ENCODE data around the gene EXOC2. TPM values are rescaled to one million over a fixed set of nuclear protein-coding genes. Genes with fewer than 3 reads are reported as not detected.
A peak's percentile ranks its signal among the peaks of the same experiment; 100 is the strongest.
"Not testable (repeated sequence)": the region's sequence is repeated elsewhere in the genome, so short reads cannot be mapped to it uniquely, and the experiment has no call there.

EXOC2 gene
- polyA plus RNA-seq, 4 donors: 21.7 to 23.0 (median 22.5) TPM

DNA sequence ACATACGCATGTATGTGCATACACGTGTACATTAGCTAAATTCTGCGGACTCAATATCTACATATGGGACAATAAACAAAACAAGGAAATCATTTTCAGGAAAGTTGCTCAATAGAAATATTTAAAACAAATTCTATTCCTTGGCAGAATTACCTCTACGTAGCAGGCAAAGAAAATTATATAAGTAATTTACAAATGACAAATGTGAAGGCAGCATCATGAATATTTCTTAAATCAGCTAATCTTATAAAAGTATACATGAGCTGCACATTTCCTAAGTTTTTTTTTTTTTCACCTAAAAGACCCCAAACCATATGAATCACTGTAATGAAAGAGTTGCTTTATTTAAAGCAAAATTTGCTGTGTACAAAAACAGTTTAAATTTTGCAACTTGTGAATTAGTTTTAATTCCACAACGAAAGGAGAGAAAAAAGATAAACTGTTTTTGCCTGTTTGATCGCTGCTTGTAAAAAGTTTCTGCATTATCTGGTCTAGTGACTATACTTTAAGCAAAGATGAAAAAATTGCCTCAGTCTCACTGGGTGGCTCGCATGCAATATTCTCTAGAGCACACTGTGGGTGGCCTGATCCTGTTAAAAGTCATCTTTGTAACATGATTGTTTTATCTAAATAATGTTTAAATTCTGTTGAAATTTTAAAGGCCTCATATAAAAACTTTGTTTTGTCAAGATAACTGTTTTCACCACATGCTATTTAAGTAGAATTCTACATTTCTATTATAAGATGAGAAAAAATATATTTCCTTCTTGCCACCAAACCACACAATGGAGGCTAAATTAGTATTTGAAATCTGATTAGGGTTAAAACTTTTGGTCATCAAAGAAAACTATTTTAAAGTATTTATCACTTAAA lies 93.1 kb downstream of the EXOC2 start:
- no peak for DNase-seq (ENCODE audit: low read depth in 4 of 4, low spot score in 2 of 4)

DNA sequence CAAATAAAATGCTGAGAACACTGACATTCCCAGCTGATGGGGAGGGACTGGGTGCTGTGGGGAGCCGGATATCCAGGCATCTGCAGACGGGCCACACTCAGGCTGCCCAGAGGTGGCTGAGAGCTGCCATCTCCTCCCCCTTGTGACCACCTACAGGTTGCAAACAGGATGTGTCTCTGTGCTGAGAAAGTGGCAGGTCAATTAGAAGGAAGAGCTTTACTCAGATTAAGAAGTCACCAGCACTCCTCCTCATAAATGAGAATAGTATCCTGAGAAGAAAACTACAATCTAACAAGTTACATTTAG lies 99.1 kb downstream of the EXOC2 start:
- DNase-seq (ENCODE audit: low read depth in 4 of 4, low spot score in 2 of 4): no peak

DNA sequence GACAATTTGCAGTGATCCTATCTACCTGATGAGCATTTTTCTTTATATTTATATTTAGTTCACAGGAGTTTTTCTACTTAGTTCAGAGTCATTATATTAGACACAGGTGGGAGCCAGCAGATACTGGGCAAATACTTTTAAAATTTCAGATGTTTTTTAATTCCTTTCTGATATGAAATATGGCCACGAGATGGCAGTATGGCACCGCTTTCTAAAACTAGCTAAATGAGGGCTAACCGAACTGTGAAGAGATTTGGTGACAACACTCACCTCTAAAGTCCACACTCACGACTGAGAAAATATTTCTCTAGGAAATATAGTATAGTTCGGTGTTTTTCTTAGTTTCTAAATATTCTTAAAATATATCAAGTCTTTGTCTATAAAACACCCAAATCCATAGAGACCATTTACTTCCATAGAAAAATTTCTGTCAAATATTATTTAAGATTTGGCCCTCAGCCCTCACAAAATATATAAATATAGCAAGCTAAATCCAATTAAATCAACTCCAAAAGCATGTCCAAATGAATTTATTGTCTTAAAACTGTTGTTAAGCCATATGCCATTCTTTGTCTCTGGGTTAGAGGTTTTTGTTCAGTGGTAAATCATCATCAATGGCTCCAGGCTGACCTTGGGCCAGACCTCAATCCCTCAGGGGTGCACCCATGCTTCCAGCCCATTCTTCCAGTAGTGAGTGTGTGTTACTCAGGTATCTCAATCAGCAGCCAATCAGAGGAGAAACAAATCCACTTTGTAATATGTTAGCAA lies 99.6 kb downstream of the EXOC2 start:
- DNase-seq (ENCODE audit: low read depth in 4 of 4, low spot score in 2 of 4): peak in 3 of 4 donors; percentile 29 to 50 (median 30)

DNA sequence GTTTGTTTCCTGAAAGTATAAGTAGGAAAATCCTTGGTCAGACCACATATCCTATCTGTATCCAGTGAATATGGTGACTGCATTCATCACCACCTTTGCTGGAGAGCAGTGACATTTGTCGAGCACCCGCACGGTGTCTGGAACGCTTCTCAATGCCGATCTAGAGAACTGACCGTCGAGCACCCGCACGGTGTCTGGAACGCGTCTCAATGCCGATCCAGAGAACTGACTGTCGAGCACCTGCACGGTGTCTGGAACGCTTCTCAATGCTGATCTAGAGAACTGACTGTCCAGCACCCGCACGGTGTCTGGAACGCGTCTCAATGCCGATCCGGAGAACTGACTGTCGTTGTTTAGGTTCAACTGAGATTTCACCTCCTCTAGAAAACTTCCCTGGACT lies 103.8 kb downstream of the EXOC2 start:
- no peak for DNase-seq (ENCODE audit: low read depth in 4 of 4, low spot score in 2 of 4)

DNA sequence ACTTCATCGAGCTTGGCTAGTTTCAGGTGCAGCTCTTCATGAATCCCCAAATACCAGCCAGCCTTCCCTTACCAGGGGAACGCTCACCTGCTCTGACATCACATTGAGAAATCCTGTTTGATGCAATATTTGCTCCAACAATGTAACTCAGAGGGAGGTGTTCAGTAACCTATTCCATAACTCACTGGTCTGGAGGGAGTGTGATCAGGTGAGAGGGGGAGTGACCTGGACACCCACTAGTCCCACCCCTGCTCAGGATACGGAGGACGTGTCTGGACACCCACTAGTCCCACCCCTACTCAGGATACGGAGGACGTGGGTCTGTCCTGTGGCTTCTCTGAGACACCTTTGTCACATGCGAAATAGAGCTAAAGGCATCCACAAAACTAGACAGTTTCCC lies 106.4 kb downstream of the EXOC2 start:
- DNase-seq (ENCODE audit: low read depth in 4 of 4, low spot score in 2 of 4): no peak

DNA sequence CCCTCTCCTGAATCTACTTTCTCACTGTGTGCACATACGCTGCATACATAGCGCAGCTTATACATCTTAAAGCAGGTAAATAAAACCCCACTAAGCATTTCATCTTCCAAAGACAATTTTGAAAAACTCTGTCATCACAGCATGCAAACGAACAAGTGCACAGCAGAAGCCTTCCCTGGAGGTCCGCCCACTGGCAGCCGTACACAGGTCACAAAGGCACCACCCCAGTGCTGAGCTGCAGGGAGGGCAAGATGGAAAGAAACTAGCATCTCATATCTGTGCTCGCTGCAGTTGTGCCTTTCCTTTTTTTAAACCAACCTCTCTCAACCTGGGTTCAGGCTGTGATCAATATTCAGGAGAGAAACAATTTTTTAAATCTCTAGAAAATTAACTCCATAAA lies 109.3 kb downstream of the EXOC2 start:
- no peak for DNase-seq (ENCODE audit: low read depth in 4 of 4, low spot score in 2 of 4)

DNA sequence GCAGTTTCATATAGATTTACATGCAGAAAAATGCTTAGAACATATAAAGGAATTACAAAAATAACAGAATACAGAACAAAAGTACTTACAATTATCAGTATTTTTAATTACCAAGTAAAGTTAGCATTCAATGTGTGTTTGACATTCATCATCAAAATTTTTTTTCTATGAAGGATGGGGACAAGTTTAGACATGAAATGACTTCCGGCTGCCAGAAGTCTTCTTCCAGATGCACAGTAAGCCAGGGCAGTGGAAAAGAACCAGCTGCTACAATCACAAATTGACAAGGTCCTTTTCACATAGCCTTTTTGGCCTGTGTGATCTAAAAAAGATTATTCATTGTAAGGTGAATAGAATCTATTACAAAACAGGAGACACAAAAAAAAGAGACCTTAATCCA lies 109.8 kb downstream of the EXOC2 start:
- DNase-seq (ENCODE audit: low read depth in 4 of 4, low spot score in 2 of 4): no peak

DNA sequence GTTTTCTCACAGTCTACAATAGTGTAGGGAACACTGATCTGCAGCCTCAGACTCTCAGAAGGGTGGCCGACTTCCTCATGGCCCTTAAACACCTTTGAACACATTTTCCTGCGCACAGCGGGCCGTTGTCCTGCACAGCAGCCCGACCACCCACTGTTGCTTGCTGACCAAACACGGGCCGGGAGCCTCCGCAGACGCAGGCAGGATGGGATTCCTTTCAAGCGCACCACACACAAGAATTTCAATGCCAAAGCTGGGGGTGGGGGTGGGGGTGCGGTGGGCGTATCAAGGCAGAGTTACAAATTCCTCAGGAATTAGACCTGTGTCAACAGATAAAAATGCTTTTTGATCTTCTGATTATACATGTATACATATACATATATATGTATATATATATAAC lies 110.6 kb downstream of the EXOC2 start:
- no peak for DNase-seq (ENCODE audit: low read depth in 4 of 4, low spot score in 2 of 4)

DNA sequence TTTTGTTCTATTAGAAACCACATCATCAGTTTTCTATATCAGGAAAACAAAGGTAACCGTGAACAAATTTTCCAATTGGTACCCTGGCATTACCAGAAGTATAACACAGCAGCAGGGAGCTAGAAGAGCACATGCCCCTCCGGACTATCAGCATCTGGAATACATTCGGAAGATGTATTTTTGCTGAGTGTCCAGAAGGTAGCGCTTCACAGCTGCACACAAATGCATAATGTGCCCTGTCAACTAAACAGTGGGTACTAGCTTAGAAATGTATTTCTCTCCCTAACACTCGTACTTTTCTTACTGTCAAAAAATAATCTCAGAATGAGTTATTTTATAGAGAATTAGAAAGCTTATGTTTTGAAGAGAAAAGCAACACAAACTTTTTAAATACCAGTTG lies 113.6 kb downstream of the EXOC2 start:
- no peak for DNase-seq (ENCODE audit: low read depth in 4 of 4, low spot score in 2 of 4)

DNA sequence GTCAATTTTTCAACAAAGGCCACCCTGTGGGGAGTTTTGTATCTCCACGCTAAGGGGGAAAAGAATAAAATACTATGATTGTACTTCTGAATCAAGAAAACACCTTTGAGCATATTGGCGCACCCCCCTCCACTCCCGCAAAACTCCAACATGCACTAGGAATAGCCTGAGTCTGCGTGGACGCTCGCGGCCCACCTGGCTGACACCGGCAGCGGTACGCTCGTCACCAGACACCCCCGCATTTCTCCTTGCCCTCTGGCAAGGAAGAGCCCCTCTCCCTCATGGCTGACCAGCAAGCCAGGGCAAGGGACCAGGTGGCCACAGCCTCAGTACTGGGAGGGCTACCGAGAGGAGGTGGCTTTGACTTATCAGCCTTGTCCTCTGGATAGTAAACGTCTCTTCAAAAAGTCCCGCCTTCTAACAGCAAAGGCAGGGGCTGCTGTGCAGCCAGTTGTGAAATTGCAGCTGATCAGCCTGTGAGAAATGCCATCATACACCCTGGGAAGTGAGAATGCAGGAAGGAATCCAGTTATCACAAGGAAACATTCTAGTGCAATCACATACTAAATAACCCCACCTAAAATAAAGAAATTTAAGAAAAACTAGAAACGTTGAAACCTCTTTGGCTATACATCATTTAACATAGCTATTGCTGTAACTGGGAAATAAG lies 120.2 kb downstream of the EXOC2 start:
- no peak for DNase-seq (ENCODE audit: low read depth in 4 of 4, low spot score in 2 of 4)

DNA sequence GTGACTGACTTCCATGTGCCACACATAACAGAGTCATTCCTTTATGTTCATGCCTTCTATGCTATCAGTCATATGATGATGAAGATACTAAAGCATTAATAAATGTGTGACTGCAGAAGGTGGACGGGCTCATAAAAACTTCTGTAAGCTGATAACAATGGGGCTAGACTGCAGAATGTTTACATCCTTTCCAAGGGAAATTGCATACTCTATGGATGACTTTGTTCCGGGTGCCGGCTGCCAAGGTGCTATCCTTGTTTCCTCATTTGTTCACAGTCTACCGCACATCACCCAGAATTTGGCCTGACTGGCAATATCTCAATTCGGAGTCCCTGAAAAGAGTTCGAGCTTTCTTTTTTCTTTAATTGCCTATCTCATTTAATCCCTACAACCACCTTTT lies 121.0 kb downstream of the EXOC2 start:
- no peak for DNase-seq (ENCODE audit: low read depth in 4 of 4, low spot score in 2 of 4)

DNA sequence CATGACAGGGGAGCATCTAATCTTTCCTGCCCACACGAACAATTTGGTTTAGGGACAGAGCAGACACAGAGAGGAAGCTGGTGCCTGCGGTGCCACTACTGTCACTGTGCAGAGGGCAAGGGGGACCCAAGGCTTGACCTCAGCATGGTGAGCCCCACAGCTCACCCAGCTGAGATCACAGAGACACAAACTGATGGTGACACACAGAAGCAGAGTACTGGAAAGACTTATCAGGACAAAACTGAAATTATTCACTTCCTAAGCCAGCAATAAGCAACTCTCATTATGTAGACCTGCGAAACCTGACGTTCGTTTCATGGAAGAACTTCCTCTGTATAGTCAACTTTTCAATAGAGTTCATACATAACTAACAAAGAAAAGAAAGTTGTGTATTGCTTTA lies 122.1 kb downstream of the EXOC2 start:
- DNase-seq (ENCODE audit: low read depth in 4 of 4, low spot score in 2 of 4): no peak

DNA sequence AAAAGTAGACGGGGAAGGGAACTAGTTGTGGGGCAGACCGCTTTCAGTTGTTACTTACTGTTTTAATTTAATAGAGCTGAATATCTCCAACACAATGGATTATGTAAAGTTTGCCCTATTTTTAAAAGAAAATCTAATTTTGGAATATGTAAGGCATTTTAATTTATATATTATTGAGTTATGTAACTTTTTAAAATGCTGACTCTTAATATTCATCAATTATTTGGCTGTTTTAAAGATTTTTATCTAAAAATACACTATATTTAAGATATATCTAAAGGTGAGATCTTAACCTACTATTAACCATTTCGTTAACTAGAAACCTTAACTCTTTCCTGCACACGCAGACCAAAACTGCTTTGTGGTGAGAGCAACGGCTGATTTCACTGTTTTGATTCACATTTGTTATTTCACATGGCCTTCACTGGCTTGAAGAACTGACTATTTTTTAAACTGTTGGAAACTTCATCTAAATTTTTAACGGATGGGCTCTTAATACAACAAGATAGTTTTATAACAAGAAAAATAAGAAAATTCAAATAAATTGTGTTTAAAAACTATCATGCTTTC lies 123.9 kb downstream of the EXOC2 start:
- DNase-seq (ENCODE audit: low read depth in 4 of 4, low spot score in 2 of 4): no peak

DNA sequence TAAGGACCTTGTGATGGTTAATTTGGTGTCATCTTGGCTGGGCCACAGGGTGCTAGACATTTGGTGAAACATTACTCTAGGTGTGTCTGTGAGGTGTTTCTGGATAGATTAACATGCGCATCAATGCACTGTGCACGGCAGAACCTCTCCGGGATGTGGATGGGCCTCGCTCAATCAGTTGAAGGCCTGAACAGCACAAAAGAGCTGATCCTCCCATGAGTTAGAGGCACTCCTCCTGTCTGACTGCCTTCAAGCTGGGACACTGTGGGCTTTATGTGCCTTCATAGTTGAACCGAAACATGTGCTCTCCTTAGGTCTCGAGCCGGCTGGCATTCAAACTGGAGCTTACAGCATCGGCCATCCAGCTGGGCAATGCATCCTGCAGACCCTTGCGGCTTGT lies 124.9 kb downstream of the EXOC2 start:
- DNase-seq (ENCODE audit: low read depth in 4 of 4, low spot score in 2 of 4): no peak

DNA sequence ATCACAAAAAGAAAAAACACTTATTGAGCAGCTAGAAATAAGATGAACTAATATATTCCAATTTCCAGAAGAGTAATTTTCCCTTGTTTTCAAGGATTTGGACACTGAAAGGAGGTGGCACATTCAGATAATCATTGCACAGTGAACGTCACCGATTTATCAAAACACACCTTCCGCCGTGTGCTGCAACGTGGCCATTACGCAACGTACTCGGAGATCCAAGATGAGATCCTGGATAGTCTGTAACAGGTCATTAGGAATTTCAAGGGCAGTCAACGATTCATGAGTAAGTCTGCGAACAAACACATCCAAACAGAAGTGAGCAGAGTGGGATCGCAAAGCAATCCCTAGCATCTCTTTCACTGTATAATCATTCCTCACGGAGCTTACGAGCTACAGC lies 129.1 kb downstream of the EXOC2 start:
- no peak for DNase-seq (ENCODE audit: low read depth in 4 of 4, low spot score in 2 of 4)

DNA sequence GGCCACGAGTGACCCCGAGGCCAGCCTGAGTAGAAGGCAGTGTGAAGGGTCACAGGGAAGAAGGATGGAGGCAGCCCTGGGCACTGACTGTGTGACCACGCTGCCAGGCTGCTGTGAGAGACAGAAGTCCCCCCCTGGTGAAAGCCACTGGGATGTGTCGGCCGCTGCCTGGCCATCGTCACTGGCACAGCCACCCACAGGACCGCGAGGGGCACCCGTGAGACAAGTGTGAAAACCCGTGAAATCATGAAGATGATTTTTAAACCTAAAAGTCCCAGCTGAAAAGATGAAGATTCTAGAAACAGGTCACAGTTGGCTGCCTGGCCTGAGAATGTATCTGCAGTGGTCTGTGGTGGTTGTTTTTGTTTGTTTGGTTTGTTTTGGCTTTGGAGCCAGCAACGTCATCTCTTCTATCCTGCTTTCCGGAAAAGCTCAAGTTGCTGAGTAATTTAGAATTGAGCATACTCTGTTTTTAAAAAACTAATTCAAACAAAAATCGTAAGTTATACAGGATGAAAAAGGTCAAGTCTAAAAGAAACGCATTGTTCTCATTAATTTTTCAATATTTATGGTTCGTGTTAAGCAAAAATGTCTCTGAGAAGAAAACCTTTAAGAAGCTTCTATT lies 130.8 kb downstream of the EXOC2 start:
- no peak for DNase-seq (ENCODE audit: low read depth in 4 of 4, low spot score in 2 of 4)

DNA sequence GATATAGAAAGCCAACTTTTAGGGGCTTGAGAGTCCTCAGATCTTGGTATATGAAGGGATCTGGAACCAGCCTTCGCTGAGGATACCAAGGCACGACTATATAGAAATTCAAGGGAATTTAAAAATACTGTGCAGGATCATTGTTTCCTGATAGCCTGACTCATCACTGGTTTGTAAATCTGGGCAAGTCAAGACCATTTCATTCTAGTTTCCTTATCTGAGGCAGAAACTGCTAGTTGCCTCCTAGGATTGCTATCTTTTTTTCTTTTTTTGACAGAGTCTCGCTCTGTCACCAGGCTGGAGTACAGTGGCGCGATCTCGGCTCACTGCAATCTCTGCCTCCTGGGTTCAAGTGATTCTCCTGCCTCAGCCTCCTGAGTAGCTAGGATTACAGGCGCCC lies 131.6 kb downstream of the EXOC2 start:
- not testable (repeated sequence) for DNase-seq (ENCODE audit: low read depth in 4 of 4, low spot score in 2 of 4)

DNA sequence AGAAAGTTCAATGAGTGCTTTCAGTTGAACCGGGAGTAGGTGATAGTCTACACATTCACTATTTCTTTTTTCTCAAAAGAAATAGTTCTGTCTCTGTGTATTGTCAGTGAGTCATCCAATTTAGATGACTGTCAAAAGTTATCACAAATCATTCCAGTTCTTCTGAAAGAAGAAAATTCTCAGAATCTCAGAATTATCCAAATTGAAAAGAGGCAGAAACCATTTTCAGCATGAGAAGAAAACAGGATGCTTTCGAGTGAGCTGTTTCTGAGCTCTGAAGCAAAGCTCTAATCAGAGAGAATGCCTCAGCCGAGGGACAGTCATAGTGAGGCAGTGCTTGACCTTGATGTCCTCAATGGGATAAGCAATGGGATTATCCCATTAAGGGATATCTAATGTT lies 134.0 kb downstream of the EXOC2 start:
- no peak for DNase-seq (ENCODE audit: low read depth in 4 of 4, low spot score in 2 of 4)

DNA sequence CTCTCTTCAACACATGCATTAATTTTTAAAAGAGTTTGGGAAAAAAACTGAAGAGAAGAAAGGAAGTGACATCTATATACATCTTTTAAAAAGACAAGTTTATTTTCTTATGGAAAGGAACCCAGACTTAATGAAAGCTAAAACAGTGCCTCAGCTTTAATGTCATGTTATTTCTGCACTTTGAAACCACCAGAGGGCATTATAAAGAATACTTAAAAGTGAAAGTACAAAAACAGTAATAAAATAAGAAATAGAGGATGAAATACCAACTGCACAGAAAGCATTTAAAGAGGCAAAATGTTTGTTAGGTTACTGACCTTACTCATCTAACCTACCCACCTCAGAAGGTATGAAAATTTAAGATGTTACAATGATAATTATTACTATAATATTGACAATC lies 134.8 kb downstream of the EXOC2 start:
- no peak for DNase-seq (ENCODE audit: low read depth in 4 of 4, low spot score in 2 of 4)

DNA sequence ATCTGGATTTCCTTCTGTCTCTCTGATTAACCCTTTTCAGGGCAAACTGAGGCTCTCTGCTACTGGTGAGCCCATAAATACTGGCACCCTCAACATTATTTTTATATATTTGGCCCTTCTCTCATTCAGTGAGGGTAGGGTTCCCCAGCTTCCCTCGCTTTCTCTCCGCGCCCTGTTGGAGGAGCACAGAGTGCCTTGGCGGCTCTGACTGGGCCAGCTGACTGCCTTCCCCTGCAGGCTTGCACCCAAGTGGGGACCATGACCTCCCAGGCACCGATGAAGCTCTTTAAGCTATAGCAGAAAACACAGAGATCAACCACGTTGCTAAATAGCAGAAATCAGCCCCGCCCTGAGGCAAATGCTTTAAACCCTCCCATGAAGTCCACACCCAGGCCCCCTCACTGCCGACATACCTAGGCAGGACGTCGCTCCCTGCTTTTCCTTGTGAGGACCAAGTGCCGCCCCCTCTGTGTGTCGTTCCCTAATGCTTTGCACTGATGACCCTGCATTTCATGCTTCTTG lies 141.0 kb downstream of the EXOC2 start:
- DNase-seq (ENCODE audit: low read depth in 4 of 4, low spot score in 2 of 4): no peak

DNA sequence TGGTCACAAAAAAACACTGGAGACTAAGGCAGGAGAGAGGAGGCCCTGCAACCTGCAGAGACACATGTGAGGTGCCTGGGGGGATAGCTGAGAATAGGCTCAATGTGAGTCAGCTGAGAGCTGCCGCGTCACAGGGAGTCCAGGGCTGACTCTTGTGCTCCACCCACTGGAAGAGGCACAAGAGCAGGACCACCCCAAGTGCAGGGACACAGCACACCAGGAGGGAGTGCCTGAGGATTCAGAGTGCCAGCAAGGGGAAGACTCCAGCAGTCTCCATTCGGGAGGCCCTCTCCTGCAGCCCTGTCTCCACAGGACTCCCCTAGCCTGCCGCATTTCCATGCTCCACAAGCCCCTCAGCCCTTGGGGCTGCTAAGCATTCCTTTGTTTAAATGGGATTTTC lies 141.5 kb downstream of the EXOC2 start:
- no peak for DNase-seq (ENCODE audit: low read depth in 4 of 4, low spot score in 2 of 4)

Measured in left renal cortex interstitium (tissue), 4 donors.